Esophagus squamous epithelium (tissue), 4 donors: ENCODE data around the gene TMC1.

Experiments used
- POLR2A ChIP-seq, 4 donors: fragments of 450-650 bp; IDR thresholded peaks; one replicate each; pipeline ENCODE4 v1.6.1; 2017; ENCODE audit warnings: antibody characterized with exemption in 4 of 4, mild to moderate bottlenecking in 4 of 4, moderate library complexity in 3 of 4
- TF ChIP-seq, protein P1 (sequence below), 6 experiments: fragments of 450-650 bp in 4 of 6; fragments of 200-600 bp in 2 of 6; sonication (generic) in 2 of 6; IDR thresholded peaks; one replicate each; pipeline ENCODE4 v1.5.1; 2016 to 2019; ENCODE audit warnings: antibody characterized with exemption in 6 of 6, mild to moderate bottlenecking in 4 of 6, moderate library complexity in 4 of 6

DNA sequence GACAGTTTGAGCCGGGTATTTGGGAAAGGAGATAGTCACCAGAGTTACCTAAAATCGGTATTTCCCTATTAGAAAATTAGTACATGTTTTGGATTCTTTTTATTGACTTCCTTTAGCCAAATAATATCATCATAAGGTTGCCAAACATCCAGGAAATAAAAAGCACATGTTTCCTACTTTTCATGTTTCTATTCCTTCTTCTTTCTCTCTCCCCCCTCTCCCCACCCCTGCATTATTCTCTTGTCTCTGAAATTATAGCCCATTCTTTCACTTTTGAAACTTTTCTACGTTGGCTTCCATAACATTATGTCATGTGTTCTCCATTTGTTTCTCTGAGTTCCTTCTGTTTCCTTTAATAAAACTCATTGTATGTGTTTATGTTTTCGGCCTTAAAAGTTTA lies 269.6 kb downstream of the TMC1 start:
- TF ChIP-seq, protein P1, sequence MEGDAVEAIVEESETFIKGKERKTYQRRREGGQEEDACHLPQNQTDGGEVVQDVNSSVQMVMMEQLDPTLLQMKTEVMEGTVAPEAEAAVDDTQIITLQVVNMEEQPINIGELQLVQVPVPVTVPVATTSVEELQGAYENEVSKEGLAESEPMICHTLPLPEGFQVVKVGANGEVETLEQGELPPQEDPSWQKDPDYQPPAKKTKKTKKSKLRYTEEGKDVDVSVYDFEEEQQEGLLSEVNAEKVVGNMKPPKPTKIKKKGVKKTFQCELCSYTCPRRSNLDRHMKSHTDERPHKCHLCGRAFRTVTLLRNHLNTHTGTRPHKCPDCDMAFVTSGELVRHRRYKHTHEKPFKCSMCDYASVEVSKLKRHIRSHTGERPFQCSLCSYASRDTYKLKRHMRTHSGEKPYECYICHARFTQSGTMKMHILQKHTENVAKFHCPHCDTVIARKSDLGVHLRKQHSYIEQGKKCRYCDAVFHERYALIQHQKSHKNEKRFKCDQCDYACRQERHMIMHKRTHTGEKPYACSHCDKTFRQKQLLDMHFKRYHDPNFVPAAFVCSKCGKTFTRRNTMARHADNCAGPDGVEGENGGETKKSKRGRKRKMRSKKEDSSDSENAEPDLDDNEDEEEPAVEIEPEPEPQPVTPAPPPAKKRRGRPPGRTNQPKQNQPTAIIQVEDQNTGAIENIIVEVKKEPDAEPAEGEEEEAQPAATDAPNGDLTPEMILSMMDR (IDR thresholded peaks at IDR 0.05) = no peak
- TF ChIP-seq POLR2A (IDR thresholded peaks at IDR 0.05) = no peak
